HG02943 (cell line): ENCODE measurements around the gene EIF1AD.

ENCODE experiments used
- ATAC-seq: cut with Tn5 transposase; IDR thresholded peaks from one replicate; pipeline ENCODE4 v1.9.1; 2021; ENCODE audit warnings: mild to moderate bottlenecking, low read depth, moderate library complexity; ENCODE audit not compliant: unreplicated experiment

Gene EIF1AD

GRCh38 chr11:66006134-66006890, 4.4 kb upstream of the EIF1AD start:
- ATAC-seq = no peak

- no peak for ATAC-seq
These were observed 2.2 kb upstream of the EIF1AD start for GRCh38 chr11:66004186-66004585.

- ATAC-seq = no peak
These were observed 1.3 kb upstream of the EIF1AD start for GRCh38 chr11:66003291-66003690.

DNA sequence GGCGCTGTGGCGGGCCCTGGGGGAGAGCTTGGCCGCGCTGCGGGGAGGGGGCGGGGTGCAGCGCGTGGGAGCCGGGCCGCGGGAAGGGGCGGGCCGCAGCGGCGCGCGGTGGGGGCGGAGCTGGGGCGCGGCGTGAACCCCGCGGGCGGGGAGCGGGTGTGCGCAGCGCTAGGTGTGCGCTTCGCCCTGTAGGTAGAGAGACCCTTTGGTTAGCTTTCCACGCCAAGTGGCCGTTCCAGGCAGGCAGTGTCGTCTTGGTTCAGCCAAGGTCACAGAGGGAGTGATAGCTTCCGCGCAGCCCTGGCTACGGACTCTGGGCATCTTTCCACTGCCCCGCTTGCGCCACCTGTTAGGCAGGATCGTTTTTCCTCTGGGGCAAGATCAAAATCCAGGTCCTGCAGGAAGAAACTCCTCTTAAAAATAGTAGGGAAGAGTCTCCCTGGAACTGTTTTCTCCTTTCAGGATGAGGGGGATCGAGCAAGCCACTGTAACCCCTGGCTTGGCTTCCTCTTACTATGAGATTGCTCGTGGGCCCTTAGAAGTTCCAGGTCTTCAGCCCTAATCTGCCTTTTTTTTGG, 780 bp upstream of the EIF1AD start:
- ATAC-seq = peak; percentile 39

DNA sequence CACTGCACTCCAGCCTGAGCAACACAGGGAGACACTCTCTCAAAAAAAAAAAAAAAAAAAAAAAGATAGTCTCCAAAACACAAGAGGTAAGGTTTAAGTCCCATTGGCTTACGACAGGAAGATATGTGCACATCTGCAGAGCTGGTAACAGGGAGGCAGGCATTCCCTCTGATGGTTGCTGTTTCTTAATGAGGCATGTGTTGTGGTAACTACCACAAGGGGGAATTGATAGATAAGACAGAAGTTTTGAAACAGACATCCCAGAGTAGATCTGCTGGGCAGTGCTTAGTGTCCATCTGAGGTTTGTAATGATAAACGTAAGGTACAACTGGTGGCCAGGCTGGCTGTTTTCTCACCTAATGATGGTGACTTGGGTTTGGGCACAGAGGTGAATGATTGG, 4.7 kb downstream of the EIF1AD start:
- ATAC-seq = no peak

DNA sequence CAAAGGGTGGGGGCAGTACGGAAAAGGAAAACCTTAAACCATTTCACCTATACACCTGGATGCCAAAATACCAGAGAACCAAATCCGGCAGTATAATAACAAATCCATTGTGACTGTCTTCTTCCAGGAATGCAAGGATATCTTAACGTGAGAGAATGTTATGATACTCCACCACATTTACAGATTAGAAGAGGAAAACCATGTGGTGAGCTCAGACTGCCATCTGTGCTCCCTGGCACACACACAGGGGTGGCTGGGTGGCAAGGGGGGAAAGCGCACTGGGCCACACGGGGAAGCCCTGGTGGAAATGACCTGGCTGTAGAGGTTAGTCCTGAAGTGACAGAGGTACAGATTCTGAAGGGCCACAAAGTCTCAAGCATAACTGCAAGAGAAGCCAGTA, 9.9 kb downstream of the EIF1AD start:
- no peak for ATAC-seq

DNA sequence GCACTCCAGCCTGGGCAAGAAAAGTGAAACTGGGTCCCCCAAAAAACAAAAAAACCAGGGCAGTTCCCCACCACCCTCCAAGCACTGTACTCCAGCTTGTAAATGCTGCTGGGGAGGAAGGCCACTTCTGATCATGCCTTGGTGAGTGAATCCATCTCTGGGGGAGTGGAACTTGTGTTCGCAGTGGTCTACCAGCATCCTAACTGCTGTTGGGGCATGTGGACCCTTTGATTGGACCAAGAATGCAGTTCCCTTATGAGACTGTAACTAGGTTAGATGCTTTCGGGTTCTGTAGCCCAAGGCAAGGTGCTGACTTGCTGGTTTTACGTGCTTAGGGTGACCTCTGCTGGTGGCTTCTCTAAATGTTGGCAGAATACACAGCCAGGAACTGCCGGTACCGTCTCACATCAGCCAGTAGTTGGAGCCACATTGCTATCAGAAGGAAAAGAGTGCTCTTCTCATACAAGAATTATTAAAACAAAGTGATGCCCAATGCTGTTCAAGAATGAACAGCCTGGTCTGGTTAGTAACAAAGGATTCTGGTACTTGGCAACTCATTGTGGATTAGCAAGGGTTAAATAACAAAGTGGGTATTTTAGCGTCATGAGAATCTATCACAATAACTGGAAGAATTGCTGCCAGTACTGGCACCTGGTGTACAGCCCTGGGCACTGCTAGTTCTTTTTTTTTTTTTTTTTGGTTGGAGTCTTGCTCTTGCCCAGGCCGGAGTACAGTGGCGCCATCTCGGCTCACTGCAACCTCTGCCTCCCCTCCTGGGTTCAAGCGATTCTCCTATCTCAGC, 13.0 kb downstream of the EIF1AD start:
- peak; percentile 77 for ATAC-seq

- ATAC-seq = no peak
These were observed 14.6 kb downstream of the EIF1AD start for GRCh38 chr11:65987336-65987735.

- no peak for ATAC-seq
These were observed 18.4 kb downstream of the EIF1AD start for GRCh38 chr11:65983589-65983987.

DNA sequence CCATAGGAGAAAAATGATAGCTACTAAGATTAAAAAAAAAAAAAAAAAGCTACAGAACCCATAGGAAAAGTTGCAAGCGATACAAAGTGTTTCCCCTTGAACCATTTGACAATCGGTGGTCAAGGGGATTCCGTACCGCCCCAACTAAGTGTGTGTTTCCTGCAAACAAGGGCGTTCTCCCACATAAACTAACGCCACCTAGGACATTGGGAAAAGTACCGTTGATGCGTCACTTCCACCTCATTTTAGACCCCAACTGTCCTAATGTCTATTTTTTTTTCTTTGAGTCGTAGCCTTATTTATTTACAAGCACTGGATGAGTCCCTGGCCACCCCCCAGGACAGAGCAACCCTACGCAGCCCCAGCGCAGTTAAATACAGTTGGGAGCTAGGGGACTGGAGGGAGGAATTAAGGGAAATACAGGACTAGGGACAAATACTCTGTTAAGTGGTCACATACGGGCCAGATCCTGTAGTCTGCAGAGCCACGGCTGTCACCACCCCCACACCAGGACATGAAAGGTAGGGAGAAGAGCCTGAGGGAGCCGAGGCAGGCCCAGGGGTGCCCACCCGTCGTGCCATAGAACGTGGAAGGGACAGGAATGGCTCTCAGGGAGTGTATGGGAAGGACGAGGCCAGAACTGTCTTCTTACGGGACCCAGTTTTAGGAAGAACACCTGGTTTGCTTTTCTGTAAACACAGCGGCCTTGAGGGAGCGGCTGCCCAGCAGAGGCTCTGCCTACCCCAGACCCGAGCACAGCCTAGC, 19.0 kb downstream of the EIF1AD start:
- ATAC-seq = no peak

GRCh38 chr11:65981972-65982823, 19.8 kb downstream of the EIF1AD start:
- ATAC-seq = no peak

DNA sequence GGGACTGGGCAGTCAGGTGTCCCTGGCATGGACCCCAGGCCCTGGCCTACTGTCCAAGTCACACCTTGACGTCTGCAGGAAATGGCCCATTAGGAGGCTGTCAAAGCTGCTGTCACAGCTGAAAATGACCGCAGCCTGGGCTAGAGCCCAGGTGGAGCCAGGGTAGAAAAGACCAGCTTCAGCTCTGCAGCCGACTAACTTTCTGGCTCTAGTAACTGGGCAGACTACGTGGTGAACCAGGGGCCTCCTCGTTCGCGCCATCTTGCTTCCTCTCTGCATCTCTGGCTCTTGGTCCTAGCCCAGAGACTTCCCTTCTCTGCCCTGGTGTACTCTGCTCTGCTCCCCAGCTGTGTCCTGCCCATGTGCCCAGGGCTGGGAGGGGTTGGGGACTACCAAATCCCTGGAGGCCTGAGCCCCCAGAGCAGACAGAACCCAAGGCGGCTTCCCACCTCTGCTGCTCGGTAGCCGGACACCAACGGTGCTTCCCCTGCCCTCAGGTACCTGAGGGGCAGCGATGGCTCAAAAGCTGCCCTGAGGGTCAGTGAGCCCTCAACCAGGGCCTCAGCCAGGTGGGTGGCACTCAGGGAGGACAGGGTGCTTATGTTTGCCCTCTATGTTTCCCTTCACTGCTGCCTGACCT, 20.7 kb downstream of the EIF1AD start:
- ATAC-seq = no peak

GRCh38 chr11:65979261-65979759, 22.6 kb downstream of the EIF1AD start:
- ATAC-seq = no peak

GRCh38 chr11:65978391-65979238, 23.3 kb downstream of the EIF1AD start:
- ATAC-seq = no peak

GRCh38 chr11:65977621-65978390, 24.2 kb downstream of the EIF1AD start:
- ATAC-seq = no peak

- no peak for ATAC-seq
These were observed 25.5 kb downstream of the EIF1AD start for GRCh38 chr11:65976216-65977176.
